PC-3 (cell line): ENCODE measurements around the gene NR1I2. TPM values are rescaled to one million over a fixed set of nuclear protein-coding genes. Genes with fewer than 3 reads are reported as not detected.

Source experiments
- ATAC-seq: fragments of 200-7000 bp; cut with Tn5 transposase; 2 replicates; pipeline ENCODE4 v1.9.1; 2020; ENCODE audit warnings: mild to moderate bottlenecking, moderate library complexity
- BruUV-seq: library from RNA; stranded (reverse); fragments of 400-500 nt; replicated peaks from 2 replicates; lab custom pipeline; 2021; lab: Mats Ljungman, UMichigan
- CTCF ChIA-PET: fragments of 300-600 bp; sonication (Branson Sonifier 250); formaldehyde crosslinking; loops from one replicate; lab custom pipeline; 2022; ENCODE audit warnings: antibody characterized with exemption; lab: Charles Lee
- POLR2A ChIA-PET: fragments of 300-600 bp; sonication (Branson Sonifier 250); formaldehyde crosslinking; loops from one replicate; lab custom pipeline; 2022; ENCODE audit warnings: antibody characterized with exemption; ENCODE audit not compliant: unreplicated experiment; lab: Charles Lee
- DNase-seq: peaks from one replicate; pipeline ENCODE4 v3.0.0-alpha.2; 2015
- H2AFZ ChIP-seq: fragments of 300-600 bp; sonication (generic); 2 replicates; pipeline ENCODE4 v1.6.0; 2016; ENCODE audit warnings: antibody characterized with exemption, low read length
- H3F3A ChIP-seq: fragments of 300-600 bp; sonication (generic); one replicate; pipeline ENCODE4 v1.6.0; 2017; ENCODE audit warnings: antibody characterized with exemption, low read length, control low read depth, mild to moderate bottlenecking; ENCODE audit not compliant: unreplicated experiment
- H3K27ac ChIP-seq: fragments of 300-600 bp; sonication (generic); 2 replicates; pipeline ENCODE4 v1.5.1; 2016; ENCODE audit warnings: mild to moderate bottlenecking, low read length
- H3K27me3 ChIP-seq: fragments of 300-600 bp; sonication (generic); 2 replicates; pipeline ENCODE4 v1.6.1; 2016; ENCODE audit warnings: low read length, mixed read lengths
- H3K36me3 ChIP-seq: fragments of 300-600 bp; sonication (generic); 2 replicates; pipeline ENCODE4 v1.6.1; 2016; ENCODE audit warnings: low read depth, mixed run types, low read length, mixed read lengths
- H3K4me1 ChIP-seq: fragments of 300-600 bp; sonication (generic); 2 replicates; pipeline ENCODE4 v1.5.1; 2016; ENCODE audit warnings: low read length; ENCODE audit not compliant: insufficient read depth
- H3K4me2 ChIP-seq: fragments of 300-600 bp; sonication (generic); 2 replicates; pipeline ENCODE4 v1.6.0; 2016; ENCODE audit warnings: low read length
- H3K4me3 ChIP-seq: fragments of 300-600 bp; sonication (generic); 2 replicates; pipeline ENCODE4 v1.5.1; 2016; ENCODE audit warnings: mild to moderate bottlenecking, low read length, mixed read lengths
- H3K79me2 ChIP-seq: fragments of 300-600 bp; sonication (generic); 2 replicates; pipeline ENCODE4 v1.6.1; 2017; ENCODE audit warnings: low read length, mixed read lengths
- H3K9ac ChIP-seq: fragments of 300-600 bp; sonication (generic); 2 replicates; pipeline ENCODE4 v1.6.0; 2016; ENCODE audit warnings: mild to moderate bottlenecking, low read length
- H3K9me2 ChIP-seq: fragments of 300-600 bp; sonication (generic); replicated peaks from 2 replicates; pipeline ENCODE4 v1.6.1; 2016; ENCODE audit warnings: mixed run types, low read length, mixed read lengths
- H3K9me3 ChIP-seq: fragments of 300-600 bp; sonication (generic); 2 replicates; pipeline ENCODE4 v1.6.1; 2016; ENCODE audit warnings: low read length, mixed read lengths
- H4K20me1 ChIP-seq: fragments of 300-600 bp; sonication (generic); 2 replicates; pipeline ENCODE4 v1.6.1; 2016; ENCODE audit warnings: low read length, mixed read lengths
- CTCF ChIP-seq: fragments of 300-600 bp; sonication (generic); conservative IDR thresholded peaks from 2 replicates; pipeline ENCODE4 v1.5.1; 2017; ENCODE audit warnings: antibody characterized with exemption, low read depth, mild to moderate bottlenecking, low read length
- EZH2 ChIP-seq: fragments of 300-600 bp; sonication (generic); IDR thresholded peaks from one replicate; pipeline ENCODE4 v1.6.1; 2017; ENCODE audit warnings: antibody characterized with exemption, mild to moderate bottlenecking, low read length; ENCODE audit not compliant: unreplicated experiment
- EZH2phosphoT487 ChIP-seq: fragments of 300-600 bp; sonication (generic); IDR thresholded peaks from 2 replicates; pipeline ENCODE4 v1.6.1; 2018; ENCODE audit warnings: mild to moderate bottlenecking, antibody characterized with exemption, low read length, borderline replicate concordance
- intact Hi-C: fragments of 100-400 bp; cut with micrococcal nuclease; formaldehyde crosslinking; loops from 2 replicates; pipeline ENCODE4 v1.9.0; 2023
- total RNA-seq: library from RNA; depleted of rRNA; stranded (reverse); fragments of >200 nt; gene quantifications from 2 replicates; pipeline ENCODE4 v1.2.3, GENCODE V29; 2014

NR1I2 gene
- total RNA-seq, 1 experiment from 2014 or later = 0.04 TPM

DNA sequence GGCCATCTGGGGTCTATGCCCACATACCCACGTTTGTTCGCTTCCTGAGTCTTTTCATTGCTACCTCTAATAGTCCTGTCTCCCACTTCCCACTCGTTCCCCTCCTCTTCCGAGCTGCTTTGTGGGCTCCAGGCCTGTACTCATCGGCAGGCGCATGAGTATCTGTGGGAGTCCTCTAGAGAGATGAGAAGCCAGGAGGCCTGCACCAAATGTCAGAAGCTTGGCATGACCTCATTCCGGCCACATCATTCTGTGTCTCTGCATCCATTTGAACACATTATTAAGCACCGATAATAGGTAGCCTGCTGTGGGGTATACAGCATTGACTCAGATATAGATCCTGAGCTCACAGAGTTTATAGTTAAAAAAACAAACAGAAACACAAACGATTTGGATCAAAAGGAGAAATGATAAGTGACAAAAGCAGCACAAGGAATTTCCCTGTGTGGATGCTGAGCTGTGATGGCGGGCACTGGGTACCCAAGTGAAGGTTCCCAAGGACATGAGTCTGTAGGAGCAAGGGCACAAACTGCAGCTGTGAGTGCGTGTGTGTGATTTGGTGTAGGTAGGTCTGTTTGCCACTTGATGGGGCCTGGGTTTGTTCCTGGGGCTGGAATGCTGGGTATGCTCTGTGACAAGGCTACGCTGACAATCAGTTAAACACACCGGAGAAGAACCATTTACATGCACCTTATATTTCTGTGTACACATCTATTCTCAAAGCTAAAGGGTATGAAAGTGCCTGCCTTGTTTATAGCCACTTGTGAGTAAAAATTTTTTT is 35.9 kb downstream of the NR1I2 start:
- ATAC-seq = 0 out of 2 replicates have a peak, but pooled peaks have one; percentile 16
- no TSS peak for BruUV-seq
- no peak for TF ChIP-seq EZH2phosphoT487
- no peak for TF ChIP-seq CTCF
- no peak for TF ChIP-seq EZH2

DNA sequence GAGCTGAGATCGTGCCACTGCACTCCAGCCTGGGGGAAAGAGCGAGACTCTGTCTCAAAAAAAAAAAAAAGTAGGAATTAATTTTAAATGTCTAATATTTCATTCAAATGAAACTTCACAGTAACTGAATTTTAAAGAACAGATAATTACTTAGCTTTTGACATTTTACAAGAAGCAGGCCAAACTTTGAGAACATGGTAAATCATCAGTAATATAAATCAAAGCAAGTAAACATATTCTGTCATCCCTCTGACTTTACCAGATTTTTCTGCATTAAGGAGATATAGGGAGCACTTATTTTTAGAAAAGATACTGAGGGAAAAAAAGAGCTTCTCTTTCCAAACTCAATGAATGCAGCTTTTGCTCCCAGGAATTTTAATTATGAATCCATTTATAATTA is 37.0 kb downstream of the NR1I2 start:
- Histone ChIP-seq H3K27me3 (no peaks in the 10 kb centered on the region), H3F3A (no peaks in the 10 kb centered on the region), H3K36me3 (no peaks in the 10 kb centered on the region), H3K79me2 (no peaks in the 10 kb centered on the region), H3K9ac (no peak overlapping the region), H3K4me1 (no peaks in the 10 kb centered on the region), H3K27ac (no peak overlapping the region), H3K4me2 (no peak overlapping the region), H4K20me1 (0 out of 2 replicates have a peak, but pooled peaks cover 6% of the 10 kb centered on the region), H2AFZ (no peak overlapping the region), H3K9me3 (no peaks in the 10 kb centered on the region), H3K9me2 (no peaks in the 10 kb centered on the region), H3K4me3 (no peak overlapping the region)
- CTCF ChIA-PET = no interaction called here
- TF ChIP-seq EZH2phosphoT487 (no peak), EZH2 (no peak), CTCF (no peak)
- POLR2A ChIA-PET = interaction anchor here (0.6 kb wide), 1 partner anchor 95 kb away, joined by 3 read pairs; no protein-coding TSS in a partner anchor
- BruUV-seq = no TSS peak
- intact Hi-C loops = no loop called here
- no peak for DNase-seq
- ATAC-seq = no peak

More for the DNA sequence above, 35.9 kb downstream of the NR1I2 start:
- DNase-seq = no peak
- Histone ChIP-seq H2AFZ (no peak overlapping the region), H3K36me3 (no peaks in the 10 kb centered on the region), H3K79me2 (no peaks in the 10 kb centered on the region), H3K27ac (no peak overlapping the region), H3K9me2 (no peaks in the 10 kb centered on the region), H4K20me1 (0 out of 2 replicates have a peak, but pooled peaks cover 6% of the 10 kb centered on the region), H3K4me1 (no peaks in the 10 kb centered on the region), H3K4me2 (no peak overlapping the region), H3K9me3 (no peaks in the 10 kb centered on the region), H3K4me3 (no peak overlapping the region), H3K27me3 (no peaks in the 10 kb centered on the region), H3F3A (no peaks in the 10 kb centered on the region), H3K9ac (no peak overlapping the region)
- intact Hi-C loops = no loop called here
- ChIA-PET CTCF (no interaction called here), POLR2A (interaction anchor here (0.6 kb wide), 1 partner anchor 21 kb away, joined by 3 read pairs; no protein-coding TSS in a partner anchor)

DNA sequence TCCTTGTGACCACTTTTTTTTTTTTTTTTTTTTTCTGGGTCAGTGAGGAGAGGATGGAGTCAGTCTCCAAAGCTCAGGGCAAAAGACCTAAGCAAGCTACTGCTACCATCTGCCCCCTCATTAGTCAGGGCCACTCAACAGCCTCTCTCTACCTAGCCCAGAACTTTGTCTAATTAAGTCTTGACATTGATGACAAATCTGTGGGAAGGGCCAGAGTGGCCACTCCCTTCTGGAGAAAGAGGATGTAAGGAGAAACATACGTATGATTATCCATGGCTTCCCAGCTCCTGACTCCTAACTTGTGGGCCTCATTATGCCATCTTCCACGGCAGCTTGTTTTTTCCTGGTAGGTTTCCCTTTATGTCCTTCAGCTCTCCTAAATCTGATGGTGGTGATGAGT is 37.9 kb downstream of the NR1I2 start:
- DNase-seq (peak; percentile 25), ATAC-seq (peak; percentile 19; the same call in 1 of the 2 replicates)
- Histone ChIP-seq H3K9me2 (no peaks in the 10 kb centered on the region), H4K20me1 (0 out of 2 replicates have a peak, but pooled peaks cover 6% of the 10 kb centered on the region), H3F3A (no peaks in the 10 kb centered on the region), H2AFZ (no peak overlapping the region), H3K4me1 (no peaks in the 10 kb centered on the region), H3K4me3 (no peak overlapping the region), H3K79me2 (no peaks in the 10 kb centered on the region), H3K27me3 (no peaks in the 10 kb centered on the region), H3K27ac (no peak overlapping the region), H3K4me2 (no peak overlapping the region), H3K9ac (no peak overlapping the region), H3K36me3 (no peaks in the 10 kb centered on the region), H3K9me3 (no peaks in the 10 kb centered on the region)
- BruUV-seq = no TSS peak
- intact Hi-C loops = loop anchor here (5.0 kb wide), 1 partner anchor 377 kb away; no protein-coding TSS in a partner anchor
- no peak for TF ChIP-seq CTCF
- no peak for TF ChIP-seq EZH2phosphoT487
- no peak for TF ChIP-seq EZH2
- POLR2A ChIA-PET = no interaction called here
- CTCF ChIA-PET = no interaction called here
